Measurements from ENCODE around the gene PHTF2. TPM values are rescaled to one million over a fixed set of nuclear protein-coding genes. Genes with fewer than 3 reads are reported as not detected.
"Not testable (repeated sequence)": the region's sequence is repeated elsewhere in the genome, so short reads cannot be mapped to it uniquely, and the experiment has no call there.

PHTF2 gene
- total RNA-seq, 1 experiment from 2014 or later, result 37.4 TPM

DNA sequence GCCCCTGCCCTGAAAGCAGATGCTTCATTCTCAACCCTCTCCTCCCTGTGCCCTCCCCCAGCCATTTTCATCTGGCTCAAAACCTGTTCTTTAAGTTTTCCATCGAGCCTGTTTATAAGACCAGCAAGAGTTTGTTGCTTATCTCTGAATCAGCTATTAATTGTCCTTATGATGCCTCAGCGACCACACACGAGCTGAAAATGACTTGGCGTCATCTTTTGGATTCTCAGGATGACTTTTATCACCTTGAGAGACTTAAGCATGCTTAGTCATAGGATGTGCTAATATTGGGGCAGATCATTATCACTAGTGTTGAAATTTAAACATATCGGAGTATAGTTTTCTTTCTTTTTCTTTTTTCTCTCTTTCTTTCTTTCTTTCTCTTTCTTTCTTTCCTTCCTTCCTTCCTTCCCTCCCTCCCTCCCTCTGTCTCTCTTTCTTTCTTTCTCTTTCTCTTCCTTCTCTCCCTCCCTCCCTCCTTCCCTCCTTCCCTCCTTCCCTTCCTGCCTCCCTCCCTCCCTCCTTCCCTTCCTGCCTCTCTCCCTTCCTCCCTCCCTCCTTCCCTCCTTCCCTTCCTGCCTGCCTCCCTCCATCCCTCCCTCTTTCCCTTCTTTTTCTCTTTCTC, 184.5 kb downstream of the PHTF2 start:
- DNase-seq (ENCODE audit: extremely low read depth, low read depth), result no peak

DNA sequence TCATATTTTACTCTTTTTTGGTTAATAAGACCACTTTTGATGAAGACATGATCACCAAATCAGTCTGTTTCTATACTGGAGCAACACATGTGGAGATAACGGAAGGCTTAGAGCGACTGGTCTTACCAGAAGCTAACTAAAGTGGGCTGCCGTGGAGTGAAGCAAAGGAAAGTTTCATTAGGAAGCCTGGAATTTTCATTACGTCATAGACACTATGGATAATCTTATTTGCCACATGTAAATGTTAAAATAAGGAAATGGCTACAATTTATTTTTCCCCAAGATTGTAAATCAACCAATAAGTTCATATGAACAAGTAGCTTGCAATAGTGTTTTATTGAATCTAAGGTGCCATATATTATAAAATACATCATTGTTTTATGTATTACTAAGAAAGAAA, 185.4 kb downstream of the PHTF2 start:
- no peak for DNase-seq (ENCODE audit: extremely low read depth, low read depth)

DNA sequence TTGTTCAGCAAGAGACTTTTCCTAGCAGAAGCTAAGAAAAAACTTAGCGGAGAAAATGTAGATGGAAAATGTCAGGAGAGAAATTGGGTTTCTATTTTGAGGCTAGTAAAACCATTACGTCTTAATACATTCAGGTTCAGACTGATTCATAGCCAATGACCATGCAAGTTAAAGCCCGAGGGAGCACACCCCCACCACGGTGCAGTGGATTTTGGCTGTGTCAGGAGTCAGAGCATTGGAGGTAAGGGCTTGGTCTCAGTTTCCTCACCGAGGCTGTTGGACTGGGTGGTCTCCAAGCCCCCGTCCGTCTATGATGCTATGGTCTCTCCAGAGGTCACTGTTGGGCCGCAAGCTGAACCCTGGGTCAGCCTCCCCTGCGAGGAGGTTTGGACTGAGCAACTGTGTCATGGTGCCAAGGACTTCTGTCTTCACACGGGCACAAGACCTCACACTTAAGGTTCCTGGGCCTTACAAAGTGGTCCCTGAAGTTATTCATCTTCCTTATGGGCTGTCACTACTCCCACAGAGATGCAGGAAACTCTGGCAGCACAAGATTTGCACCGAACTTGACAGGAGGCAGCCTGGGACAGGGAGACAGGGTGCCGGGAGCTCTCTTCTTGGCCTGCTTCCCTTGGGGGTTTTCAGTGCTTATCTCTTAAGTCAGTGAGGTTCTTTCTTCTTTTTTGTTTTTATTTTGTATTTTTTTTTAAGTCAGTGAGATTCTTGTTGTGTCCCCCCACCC, 186.8 kb downstream of the PHTF2 start:
- DNase-seq (ENCODE audit: extremely low read depth, low read depth), result no peak

DNA sequence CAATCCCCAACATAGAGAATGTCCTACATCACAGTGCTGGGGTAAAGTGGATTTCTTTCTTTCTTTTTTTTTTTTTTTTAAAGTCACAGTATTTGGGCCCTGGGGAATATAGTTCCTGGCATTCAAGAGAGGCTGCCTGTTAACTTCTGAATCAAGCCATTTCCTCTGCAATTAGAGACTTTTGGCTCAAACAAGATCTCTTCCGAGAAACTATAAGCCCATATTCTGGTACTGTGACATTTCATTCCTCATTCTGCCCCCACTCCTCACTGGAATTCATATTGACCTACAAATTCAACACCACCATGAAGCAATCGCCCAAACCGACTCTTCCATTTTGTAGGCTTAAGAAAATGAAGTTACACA, 187.4 kb downstream of the PHTF2 start:
- no peak for DNase-seq (ENCODE audit: extremely low read depth, low read depth)

DNA sequence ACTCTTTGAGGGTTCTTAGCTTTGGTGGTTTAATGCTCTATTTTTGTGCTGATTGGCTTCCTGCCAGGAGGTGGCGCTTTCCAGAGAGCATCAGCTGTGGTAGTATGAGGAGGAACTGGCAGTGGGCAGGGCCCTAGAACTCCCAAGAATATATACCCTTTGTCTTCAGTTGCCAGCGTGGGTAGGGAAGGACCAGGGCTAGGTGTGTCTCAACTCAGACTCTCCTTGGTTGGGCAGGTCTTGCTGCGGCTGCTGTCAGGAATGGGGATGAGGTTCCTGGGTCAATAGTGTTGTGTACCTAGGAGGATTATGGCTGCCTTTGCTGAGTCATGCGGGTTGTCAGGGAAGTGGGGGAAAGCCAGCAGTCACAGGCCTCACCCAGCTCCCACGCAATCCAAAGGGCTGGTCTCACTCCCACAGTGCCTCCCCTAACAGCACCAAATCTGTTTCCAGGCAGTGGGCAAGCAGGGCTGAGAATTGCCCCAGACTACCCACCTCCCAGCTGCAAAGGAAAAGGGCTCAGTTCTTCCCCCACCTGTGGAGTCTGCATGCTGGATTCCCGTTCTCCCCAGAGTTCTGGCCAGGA, 191.5 kb downstream of the PHTF2 start:
- no peak for DNase-seq (ENCODE audit: extremely low read depth, low read depth)

DNA sequence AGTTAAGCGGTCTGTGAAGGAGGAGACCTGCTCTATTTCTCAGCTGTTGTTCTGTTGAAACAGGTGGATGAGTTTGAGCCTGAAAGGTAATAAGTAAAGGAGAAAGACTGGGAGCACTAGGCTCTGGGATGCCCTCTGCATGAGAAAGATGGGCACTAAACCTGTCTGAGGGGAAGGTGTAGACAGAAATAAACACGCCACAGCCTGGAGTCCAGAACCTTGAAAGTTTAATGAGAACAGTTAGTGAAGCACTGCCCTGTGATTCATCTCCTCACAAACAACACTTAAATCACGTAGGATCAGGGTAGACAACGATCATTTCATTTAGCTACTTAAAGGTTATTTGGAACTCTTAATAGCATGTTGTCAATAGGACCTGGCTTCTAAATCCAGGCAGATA, 193.1 kb downstream of the PHTF2 start:
- DNase-seq (ENCODE audit: extremely low read depth, low read depth), result no peak

DNA sequence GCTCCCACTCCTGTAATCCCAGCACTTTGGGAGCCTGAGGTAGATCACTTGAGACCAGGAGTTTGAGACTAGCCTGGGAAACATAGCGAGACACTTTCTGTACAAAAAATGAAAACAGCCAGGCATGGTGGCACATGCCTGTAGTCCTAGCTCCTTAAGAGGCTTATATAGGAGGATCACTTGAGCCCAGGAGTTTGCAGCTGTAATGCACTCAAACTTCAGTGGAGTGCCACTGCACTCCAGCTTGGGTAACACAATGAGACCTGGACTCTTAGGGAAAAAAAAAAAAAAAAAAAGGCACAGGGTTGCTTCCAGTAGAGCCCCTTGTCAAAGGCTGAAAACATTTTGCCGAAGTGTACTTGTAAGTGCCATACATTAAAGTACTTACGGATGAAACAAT, 195.3 kb downstream of the PHTF2 start:
- no peak for DNase-seq (ENCODE audit: extremely low read depth, low read depth)

DNA sequence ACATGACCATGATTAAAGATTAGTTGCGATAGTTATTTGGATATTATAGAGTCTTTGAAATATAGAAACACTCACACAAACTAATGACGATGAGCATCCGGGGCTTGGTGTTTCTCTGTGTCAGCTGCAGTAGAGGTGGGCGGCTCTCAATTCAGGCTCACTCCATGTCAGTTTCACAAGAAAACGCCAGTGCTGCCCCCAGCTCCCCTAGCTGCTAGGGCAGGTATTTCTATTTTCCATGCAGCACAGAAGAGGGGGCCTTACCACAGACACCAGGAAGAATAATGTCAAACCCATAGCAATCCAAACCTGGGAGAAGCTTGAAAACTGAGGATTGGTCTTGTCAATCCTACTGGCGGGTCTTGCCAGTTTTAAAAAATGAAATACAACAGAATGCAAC, 197.1 kb downstream of the PHTF2 start:
- no peak for DNase-seq (ENCODE audit: extremely low read depth, low read depth)

DNA sequence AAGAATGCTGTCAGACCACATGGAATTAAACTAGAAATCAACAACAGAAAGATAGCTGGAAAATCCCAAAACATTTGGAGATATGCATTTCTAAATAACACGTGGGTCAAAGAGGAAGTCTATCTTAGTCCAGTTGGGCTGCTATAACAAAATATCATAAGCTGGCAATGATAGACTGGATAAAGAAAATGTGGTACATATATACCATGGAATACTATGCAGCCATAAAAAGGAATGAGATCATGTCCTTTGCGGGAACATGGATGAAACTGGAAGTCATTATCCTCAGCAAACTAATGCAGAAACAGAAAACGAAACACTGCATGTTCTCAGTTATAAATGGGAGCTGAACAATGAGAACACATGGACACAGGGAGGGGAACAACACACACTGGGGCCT, 200.6 kb downstream of the PHTF2 start:
- DNase-seq (ENCODE audit: extremely low read depth, low read depth), result not testable (repeated sequence)

DNA sequence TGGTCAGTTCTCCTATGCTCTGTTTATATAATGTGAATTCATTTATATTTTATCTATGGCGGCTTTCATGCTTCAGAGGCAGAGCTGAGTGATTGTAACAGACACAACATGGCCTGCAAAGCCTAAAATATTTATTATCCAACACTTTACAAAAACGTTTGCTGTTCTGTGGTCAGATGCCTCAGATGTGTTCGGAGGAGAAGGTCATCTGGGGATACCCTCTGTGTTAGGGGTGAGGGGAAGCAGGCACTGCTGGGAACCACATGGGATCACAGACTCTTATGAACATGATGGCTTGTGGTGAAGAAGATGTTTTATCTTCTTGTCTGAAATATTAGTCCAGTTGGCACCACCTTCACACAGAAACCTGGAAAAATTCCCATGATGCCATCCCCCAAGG, 203.4 kb downstream of the PHTF2 start:
- no peak for DNase-seq (ENCODE audit: extremely low read depth, low read depth)

DNA sequence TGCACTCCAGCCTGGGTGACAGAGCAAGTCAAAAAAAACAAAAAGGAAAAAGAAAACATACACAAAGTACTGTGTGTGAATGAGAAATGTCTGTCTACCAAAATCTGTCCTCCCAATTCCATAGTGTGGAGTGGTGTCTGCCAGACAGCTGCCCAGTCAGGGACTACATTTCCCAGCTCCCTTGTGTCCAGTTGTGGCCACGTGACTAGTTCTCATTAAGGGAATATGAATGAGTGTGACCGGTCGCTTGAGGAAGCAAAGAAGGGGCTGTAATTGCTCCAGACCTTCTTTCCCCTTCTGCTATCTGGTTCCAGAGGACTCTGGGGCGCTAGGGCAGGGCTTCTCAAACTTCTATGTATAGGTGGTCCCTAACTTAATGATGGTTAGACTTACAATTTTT, 204.1 kb downstream of the PHTF2 start:
- DNase-seq (ENCODE audit: extremely low read depth, low read depth), result no peak

DNA sequence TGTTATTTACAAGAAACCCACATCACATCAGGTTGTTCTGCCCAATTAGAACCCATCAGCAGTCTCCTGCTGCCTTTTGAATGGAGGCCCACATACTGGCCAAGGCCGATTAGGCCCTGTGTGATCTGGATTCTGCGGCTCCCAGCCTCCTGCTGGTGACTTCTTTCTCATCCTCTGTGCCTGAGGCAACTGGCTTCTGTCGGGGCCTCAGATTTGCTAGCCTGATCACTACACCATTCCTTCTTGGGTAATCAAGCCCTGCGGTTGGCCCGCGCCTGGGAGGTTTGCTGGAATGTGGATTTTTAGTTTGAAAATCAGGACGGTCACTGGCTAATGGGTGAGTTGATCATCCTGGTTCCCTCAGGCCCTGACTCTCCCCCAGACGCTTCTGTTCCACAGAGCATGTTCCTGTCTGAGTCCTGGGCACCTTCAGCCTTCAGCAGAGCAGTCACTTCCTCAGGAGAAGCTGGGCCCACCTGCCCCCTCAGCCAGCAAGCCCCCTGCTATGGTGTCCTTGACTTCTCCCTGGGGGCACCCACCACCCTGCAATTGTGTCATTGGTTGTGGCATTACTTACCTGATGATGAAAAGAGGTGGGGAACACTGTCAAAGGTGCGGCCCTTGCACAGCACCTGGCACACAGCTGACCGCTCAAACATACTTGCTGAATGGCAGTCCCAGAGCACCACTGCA, 207.6 kb downstream of the PHTF2 start:
- no peak for DNase-seq (ENCODE audit: extremely low read depth, low read depth)

Small RNA genes within 50 kb of the gene (small RNA-seq; reads per million reads assigned to genes)
- 0 reads per million in 2 experiments for gene RF00019

Other genes with a start within 250 kb of the PHTF2 start
- 10.0 and 12.7 TPM in 2 replicates for gene RSBN1L, start 102.3 kb upstream of the PHTF2 start, total RNA-seq (2014; rRNA removed; shearing (Covaris generic))
- gene TMEM60, start 339 bp upstream of the PHTF2 start, total RNA-seq (2014; rRNA removed; shearing (Covaris generic)), result 33.5 and 37.0 TPM in 2 replicates